ENCODE results near the gene CADPS2.

The CADPS2 gene

GRCh38 chr7:122719010-122719578 lies 167.2 kb downstream of the CADPS2 start:
- TF ChIP-seq GLIS3 (CRISPR knock-in tag; IDR thresholded peaks at IDR 0.05) (no peak), SNAI2 (CRISPR knock-in tag; IDR thresholded peaks at IDR 0.05) (no peak), CSDC2 (CRISPR knock-in tag; IDR thresholded peaks at IDR 0.05) (no peak), TCF4 (CRISPR knock-in tag; IDR thresholded peaks at IDR 0.05; ENCODE audit: borderline replicate concordance) (no peak), ZNF565 (CRISPR knock-in tag; conservative IDR thresholded peaks at IDR 0.05; ENCODE audit: low read depth) (no peak), CREB5 (CRISPR knock-in tag; IDR thresholded peaks at IDR 0.05; ENCODE audit: low read depth) (no peak)
- no peak for ATAC-seq

GRCh38 chr7:122717356-122718089 lies 168.7 kb downstream of the CADPS2 start:
- ATAC-seq: no peak

DNA sequence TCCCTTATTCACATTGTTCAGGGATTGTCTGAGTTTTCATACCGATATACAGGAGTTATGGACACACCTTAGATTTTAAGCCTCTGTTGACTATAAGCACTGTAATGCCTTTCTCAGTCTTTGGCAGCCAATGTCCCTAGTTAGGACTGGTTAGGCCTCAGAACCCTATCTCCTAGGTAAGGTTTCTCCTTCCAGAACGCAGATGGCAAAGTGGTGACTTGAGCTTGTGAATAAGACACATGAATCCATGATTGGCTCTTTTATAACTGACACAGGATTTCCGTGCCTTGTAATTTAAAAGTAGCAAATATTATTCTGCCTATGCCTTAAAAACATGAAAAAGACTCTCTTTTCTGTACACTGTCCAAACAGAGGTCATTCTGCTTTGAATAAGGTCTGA lies 171.1 kb downstream of the CADPS2 start:
- no peak for ATAC-seq
- TF ChIP-seq TOX (CRISPR knock-in tag; IDR thresholded peaks at IDR 0.05; ENCODE audit: borderline replicate concordance) (no peak), TCF4 (CRISPR knock-in tag; IDR thresholded peaks at IDR 0.05; ENCODE audit: borderline replicate concordance) (no peak), OSR1 (CRISPR knock-in tag; IDR thresholded peaks at IDR 0.05) (no peak), RARB (CRISPR knock-in tag; IDR thresholded peaks at IDR 0.05) (no peak), ZFP30 (CRISPR knock-in tag; IDR thresholded peaks at IDR 0.05) (no peak), BACH2 (CRISPR knock-in tag; IDR thresholded peaks at IDR 0.05; ENCODE audit: borderline replicate concordance) (no peak), ZNF565 (CRISPR knock-in tag; conservative IDR thresholded peaks at IDR 0.05; ENCODE audit: low read depth) (no peak)
- TF ChIP-seq, protein P1, sequence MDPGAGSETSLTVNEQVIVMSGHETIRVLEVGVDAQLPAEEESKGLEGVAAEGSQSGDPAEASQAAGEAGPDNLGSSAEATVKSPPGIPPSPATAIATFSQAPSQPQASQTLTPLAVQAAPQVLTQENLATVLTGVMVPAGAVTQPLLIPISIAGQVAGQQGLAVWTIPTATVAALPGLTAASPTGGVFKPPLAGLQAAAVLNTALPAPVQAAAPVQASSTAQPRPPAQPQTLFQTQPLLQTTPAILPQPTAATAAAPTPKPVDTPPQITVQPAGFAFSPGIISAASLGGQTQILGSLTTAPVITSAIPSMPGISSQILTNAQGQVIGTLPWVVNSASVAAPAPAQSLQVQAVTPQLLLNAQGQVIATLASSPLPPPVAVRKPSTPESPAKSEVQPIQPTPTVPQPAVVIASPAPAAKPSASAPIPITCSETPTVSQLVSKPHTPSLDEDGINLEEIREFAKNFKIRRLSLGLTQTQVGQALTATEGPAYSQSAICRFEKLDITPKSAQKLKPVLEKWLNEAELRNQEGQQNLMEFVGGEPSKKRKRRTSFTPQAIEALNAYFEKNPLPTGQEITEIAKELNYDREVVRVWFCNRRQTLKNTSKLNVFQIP (CRISPR knock-in tag; IDR thresholded peaks at IDR 0.05; ENCODE audit: borderline replicate concordance, low read depth): no peak
- TF ChIP-seq, protein P2, sequence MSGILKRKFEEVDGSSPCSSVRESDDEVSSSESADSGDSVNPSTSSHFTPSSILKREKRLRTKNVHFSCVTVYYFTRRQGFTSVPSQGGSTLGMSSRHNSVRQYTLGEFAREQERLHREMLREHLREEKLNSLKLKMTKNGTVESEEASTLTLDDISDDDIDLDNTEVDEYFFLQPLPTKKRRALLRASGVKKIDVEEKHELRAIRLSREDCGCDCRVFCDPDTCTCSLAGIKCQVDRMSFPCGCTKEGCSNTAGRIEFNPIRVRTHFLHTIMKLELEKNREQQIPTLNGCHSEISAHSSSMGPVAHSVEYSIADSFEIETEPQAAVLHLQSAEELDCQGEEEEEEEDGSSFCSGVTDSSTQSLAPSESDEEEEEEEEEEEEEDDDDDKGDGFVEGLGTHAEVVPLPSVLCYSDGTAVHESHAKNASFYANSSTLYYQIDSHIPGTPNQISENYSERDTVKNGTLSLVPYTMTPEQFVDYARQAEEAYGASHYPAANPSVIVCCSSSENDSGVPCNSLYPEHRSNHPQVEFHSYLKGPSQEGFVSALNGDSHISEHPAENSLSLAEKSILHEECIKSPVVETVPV (CRISPR knock-in tag; IDR thresholded peaks at IDR 0.05): no peak

More at GRCh38 chr7:122717356-122718089, 168.7 kb downstream of the CADPS2 start:
- TF ChIP-seq ZFP3 (CRISPR knock-in tag; IDR thresholded peaks at IDR 0.05) (no peak), ZNF8 (CRISPR knock-in tag; IDR thresholded peaks at IDR 0.05) (no peak), ZNF70 (CRISPR knock-in tag; IDR thresholded peaks at IDR 0.05) (no peak), CSDC2 (CRISPR knock-in tag; IDR thresholded peaks at IDR 0.05) (no peak), TCF4 (CRISPR knock-in tag; IDR thresholded peaks at IDR 0.05; ENCODE audit: borderline replicate concordance) (no peak), GLIS3 (CRISPR knock-in tag; IDR thresholded peaks at IDR 0.05) (no peak), ZC3H10 (CRISPR knock-in tag; IDR thresholded peaks at IDR 0.05) (no peak), RARB (CRISPR knock-in tag; IDR thresholded peaks at IDR 0.05) (no peak), CREB5 (CRISPR knock-in tag; IDR thresholded peaks at IDR 0.05; ENCODE audit: low read depth) (no peak), ZFP30 (CRISPR knock-in tag; IDR thresholded peaks at IDR 0.05) (no peak), PPARA (CRISPR knock-in tag; IDR thresholded peaks at IDR 0.05; ENCODE audit: borderline replicate concordance) (no peak), OSR1 (CRISPR knock-in tag; IDR thresholded peaks at IDR 0.05) (no peak), BACH2 (CRISPR knock-in tag; IDR thresholded peaks at IDR 0.05; ENCODE audit: borderline replicate concordance) (no peak), ARNTL (CRISPR knock-in tag; IDR thresholded peaks at IDR 0.05; ENCODE audit: borderline replicate concordance, low read depth) (no peak), ZNF565 (CRISPR knock-in tag; conservative IDR thresholded peaks at IDR 0.05; ENCODE audit: low read depth) (no peak), SNAI2 (CRISPR knock-in tag; IDR thresholded peaks at IDR 0.05) (no peak)
- TF ChIP-seq, protein P3, sequence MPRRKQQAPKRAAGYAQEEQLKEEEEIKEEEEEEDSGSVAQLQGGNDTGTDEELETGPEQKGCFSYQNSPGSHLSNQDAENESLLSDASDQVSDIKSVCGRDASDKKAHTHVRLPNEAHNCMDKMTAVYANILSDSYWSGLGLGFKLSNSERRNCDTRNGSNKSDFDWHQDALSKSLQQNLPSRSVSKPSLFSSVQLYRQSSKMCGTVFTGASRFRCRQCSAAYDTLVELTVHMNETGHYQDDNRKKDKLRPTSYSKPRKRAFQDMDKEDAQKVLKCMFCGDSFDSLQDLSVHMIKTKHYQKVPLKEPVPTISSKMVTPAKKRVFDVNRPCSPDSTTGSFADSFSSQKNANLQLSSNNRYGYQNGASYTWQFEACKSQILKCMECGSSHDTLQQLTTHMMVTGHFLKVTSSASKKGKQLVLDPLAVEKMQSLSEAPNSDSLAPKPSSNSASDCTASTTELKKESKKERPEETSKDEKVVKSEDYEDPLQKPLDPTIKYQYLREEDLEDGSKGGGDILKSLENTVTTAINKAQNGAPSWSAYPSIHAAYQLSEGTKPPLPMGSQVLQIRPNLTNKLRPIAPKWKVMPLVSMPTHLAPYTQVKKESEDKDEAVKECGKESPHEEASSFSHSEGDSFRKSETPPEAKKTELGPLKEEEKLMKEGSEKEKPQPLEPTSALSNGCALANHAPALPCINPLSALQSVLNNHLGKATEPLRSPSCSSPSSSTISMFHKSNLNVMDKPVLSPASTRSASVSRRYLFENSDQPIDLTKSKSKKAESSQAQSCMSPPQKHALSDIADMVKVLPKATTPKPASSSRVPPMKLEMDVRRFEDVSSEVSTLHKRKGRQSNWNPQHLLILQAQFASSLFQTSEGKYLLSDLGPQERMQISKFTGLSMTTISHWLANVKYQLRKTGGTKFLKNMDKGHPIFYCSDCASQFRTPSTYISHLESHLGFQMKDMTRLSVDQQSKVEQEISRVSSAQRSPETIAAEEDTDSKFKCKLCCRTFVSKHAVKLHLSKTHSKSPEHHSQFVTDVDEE (CRISPR knock-in tag; IDR thresholded peaks at IDR 0.05): no peak
- TF ChIP-seq, protein P4, sequence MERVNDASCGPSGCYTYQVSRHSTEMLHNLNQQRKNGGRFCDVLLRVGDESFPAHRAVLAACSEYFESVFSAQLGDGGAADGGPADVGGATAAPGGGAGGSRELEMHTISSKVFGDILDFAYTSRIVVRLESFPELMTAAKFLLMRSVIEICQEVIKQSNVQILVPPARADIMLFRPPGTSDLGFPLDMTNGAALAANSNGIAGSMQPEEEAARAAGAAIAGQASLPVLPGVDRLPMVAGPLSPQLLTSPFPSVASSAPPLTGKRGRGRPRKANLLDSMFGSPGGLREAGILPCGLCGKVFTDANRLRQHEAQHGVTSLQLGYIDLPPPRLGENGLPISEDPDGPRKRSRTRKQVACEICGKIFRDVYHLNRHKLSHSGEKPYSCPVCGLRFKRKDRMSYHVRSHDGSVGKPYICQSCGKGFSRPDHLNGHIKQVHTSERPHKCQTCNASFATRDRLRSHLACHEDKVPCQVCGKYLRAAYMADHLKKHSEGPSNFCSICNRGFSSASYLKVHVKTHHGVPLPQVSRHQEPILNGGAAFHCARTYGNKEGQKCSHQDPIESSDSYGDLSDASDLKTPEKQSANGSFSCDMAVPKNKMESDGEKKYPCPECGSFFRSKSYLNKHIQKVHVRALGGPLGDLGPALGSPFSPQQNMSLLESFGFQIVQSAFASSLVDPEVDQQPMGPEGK (CRISPR knock-in tag; IDR thresholded peaks at IDR 0.05; ENCODE audit: borderline replicate concordance): no peak
- TF ChIP-seq, protein P1 (CRISPR knock-in tag; IDR thresholded peaks at IDR 0.05; ENCODE audit: borderline replicate concordance, low read depth): no peak

Measured in SK-N-SH treated with all-trans-retinoic acid at 6 μM for 48 hours (cell line).